Neural cell (in vitro differentiated cells): Measurements from ENCODE around the gene LIN7B.

Experiments used
- EP300 ChIP-seq: fragments of 450-650 bp; conservative IDR thresholded peaks from 2 replicates; pipeline ENCODE4 v1.6.1; 2014; ENCODE audit warnings: antibody characterized with exemption, mild to moderate bottlenecking, moderate library complexity; ENCODE audit not compliant: poor library complexity, severe bottlenecking
- TF ChIP-seq, protein P1 (sequence below): fragments of 450-650 bp; IDR thresholded peaks from 2 replicates; pipeline ENCODE4 v1.5.1; 2014; ENCODE audit warnings: antibody characterized with exemption, mild to moderate bottlenecking, moderate library complexity; ENCODE audit not compliant: poor library complexity, severe bottlenecking

DNA sequence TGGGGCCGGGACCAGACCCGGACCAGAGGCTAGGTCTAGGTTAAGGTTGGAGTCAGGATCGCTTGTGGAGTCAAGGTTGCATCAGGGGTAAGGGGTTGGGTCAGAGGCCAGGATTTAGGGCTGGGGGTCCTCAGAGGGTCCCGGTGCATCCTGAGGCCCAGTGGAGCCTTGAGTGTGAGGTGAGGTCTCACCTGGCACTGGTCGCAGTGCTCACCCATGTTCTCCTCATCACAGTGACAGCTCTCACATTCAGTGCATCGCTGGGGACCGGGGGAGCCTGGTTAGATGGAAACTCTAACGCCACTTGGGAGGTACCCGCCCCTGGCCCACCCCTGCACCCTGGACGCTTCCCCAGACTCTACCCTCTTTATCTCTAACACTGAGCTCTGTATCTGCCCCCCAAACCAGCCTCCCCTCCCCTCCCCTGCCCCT, 38.0 kb downstream of the LIN7B start:
- no peak for TF ChIP-seq EP300
- TF ChIP-seq, protein P1, sequence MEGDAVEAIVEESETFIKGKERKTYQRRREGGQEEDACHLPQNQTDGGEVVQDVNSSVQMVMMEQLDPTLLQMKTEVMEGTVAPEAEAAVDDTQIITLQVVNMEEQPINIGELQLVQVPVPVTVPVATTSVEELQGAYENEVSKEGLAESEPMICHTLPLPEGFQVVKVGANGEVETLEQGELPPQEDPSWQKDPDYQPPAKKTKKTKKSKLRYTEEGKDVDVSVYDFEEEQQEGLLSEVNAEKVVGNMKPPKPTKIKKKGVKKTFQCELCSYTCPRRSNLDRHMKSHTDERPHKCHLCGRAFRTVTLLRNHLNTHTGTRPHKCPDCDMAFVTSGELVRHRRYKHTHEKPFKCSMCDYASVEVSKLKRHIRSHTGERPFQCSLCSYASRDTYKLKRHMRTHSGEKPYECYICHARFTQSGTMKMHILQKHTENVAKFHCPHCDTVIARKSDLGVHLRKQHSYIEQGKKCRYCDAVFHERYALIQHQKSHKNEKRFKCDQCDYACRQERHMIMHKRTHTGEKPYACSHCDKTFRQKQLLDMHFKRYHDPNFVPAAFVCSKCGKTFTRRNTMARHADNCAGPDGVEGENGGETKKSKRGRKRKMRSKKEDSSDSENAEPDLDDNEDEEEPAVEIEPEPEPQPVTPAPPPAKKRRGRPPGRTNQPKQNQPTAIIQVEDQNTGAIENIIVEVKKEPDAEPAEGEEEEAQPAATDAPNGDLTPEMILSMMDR = no peak
